Measurements from ENCODE around the gene RHBDD2. TPM values are rescaled to one million over a fixed set of nuclear protein-coding genes. Genes with fewer than 3 reads are reported as not detected.
A peak's percentile ranks its signal among the peaks of the same experiment; 100 is the strongest.
"Not testable (repeated sequence)": the region's sequence is repeated elsewhere in the genome, so short reads cannot be mapped to it uniquely, and the experiment has no call there.

RHBDD2 gene
- total RNA-seq, 1 donor = 28.7 TPM

GRCh38 chr7:75884476-75884875 lies 5.6 kb downstream of the RHBDD2 start:
- no peak for DNase-seq (ENCODE audit: low read depth)
- TF ChIP-seq CTCF (IDR thresholded peaks at IDR 0.05; ENCODE audit: insufficient read depth, low read length) = no peak
- H3K4me3 ChIP-seq (ENCODE audit: low read depth, low read length) = no peak overlapping the region

GRCh38 chr7:75885036-75885435 lies 6.2 kb downstream of the RHBDD2 start:
- DNase-seq (ENCODE audit: low read depth) = no peak
- H3K4me3 ChIP-seq (ENCODE audit: low read depth, low read length) = no peak overlapping the region
- TF ChIP-seq CTCF (IDR thresholded peaks at IDR 0.05; ENCODE audit: insufficient read depth, low read length) = no peak

GRCh38 chr7:75887669-75888369 lies 9.0 kb downstream of the RHBDD2 start:
- no peak for TF ChIP-seq CTCF (IDR thresholded peaks at IDR 0.05; ENCODE audit: insufficient read depth, low read length)
- DNase-seq (ENCODE audit: low read depth) = no peak
- H3K4me3 ChIP-seq (ENCODE audit: low read depth, low read length) = no peak overlapping the region

- no peak overlapping the region for H3K4me3 ChIP-seq (ENCODE audit: low read depth, low read length)
- no peak for DNase-seq (ENCODE audit: low read depth)
- TF ChIP-seq CTCF (IDR thresholded peaks at IDR 0.05; ENCODE audit: insufficient read depth, low read length) = no peak
Observed at GRCh38 chr7:75888464-75889222, 9.8 kb downstream of the RHBDD2 start.

- no peak for DNase-seq (ENCODE audit: low read depth)
- TF ChIP-seq CTCF (IDR thresholded peaks at IDR 0.05; ENCODE audit: insufficient read depth, low read length) = no peak
- H3K4me3 ChIP-seq (ENCODE audit: low read depth, low read length) = no peak overlapping the region
Observed at GRCh38 chr7:75889223-75889825, 10.5 kb downstream of the RHBDD2 start.

GRCh38 chr7:75889826-75890225 lies 11.0 kb downstream of the RHBDD2 start:
- TF ChIP-seq CTCF (IDR thresholded peaks at IDR 0.05; ENCODE audit: insufficient read depth, low read length) = no peak
- peak; percentile 24 for DNase-seq (ENCODE audit: low read depth)
- no peak overlapping the region for H3K4me3 ChIP-seq (ENCODE audit: low read depth, low read length)

- not testable (repeated sequence) for H3K4me3 ChIP-seq (ENCODE audit: low read depth, low read length); DNase-seq (ENCODE audit: low read depth)
Observed at GRCh38 chr7:75891237-75891636, 12.4 kb downstream of the RHBDD2 start.

All from fibroblast of the aortic adventitia (primary cell).